ENCODE measurements around the gene SERP2.

SERP2 gene

GRCh38 chr13:44425815-44426078 lies 52.1 kb downstream of the SERP2 start (continued):
- no peak for TF ChIP-seq ZBTB10 (tag by site-specific recombination; IDR thresholded peaks at IDR 0.05)
- TF ChIP-seq TCF7L2 (IDR thresholded peaks at IDR 0.05; ENCODE audit: borderline replicate concordance, low read depth, low read length): no peak
- no peak for TF ChIP-seq ZNF843 (tag by site-specific recombination; IDR thresholded peaks at IDR 0.05)

DNA sequence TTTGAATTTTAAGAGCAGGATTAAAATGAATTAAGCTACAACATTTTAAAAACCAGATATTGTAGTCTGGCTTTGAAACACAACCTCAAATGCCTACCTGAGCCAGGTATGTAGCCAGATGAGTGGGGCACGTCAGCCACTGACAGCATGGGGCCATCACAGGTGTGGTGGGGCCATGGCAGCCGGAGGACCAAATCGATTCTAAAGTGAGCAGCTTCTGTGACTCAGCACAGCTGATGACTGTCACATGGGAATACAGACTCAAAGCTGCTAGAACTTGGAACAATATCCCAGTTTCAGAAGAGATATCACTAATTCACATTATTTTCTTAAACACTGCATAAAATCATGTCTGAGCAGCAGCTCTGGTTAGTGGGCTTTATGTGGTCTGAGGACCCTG lies 52.8 kb downstream of the SERP2 start:
- Histone ChIP-seq H3K36me3 (ENCODE audit: control insufficient read depth in 2 of 2, insufficient read depth in 1 of 2, low read length in 2 of 2) (no peaks in the 10 kb centered on the region), H3K27ac (ENCODE audit: extremely low read depth, low read depth, low read length) (no peak overlapping the region), H3K4me1 (ENCODE audit: control insufficient read depth, insufficient read depth, low read length) (no peaks in the 10 kb centered on the region), H3K4me3 (ENCODE audit: low read depth, low read length) (no peak overlapping the region), H3K9me3 (ENCODE audit: control insufficient read depth, insufficient read depth, low read depth, low read length) (no peaks in the 10 kb centered on the region)
- POLR2A ChIA-PET: interaction anchor here (0.5 to 0.8 kb wide), 2 partner anchors 11 to 57 kb away, joined by 3 to 4 read pairs; no protein-coding TSS in a partner anchor
- TF ChIP-seq ZNF670 (tag by site-specific recombination; IDR thresholded peaks at IDR 0.05; ENCODE audit: low read depth): no peak
- TF ChIP-seq KLF9 (tag by site-specific recombination; IDR thresholded peaks at IDR 0.05; ENCODE audit: low read depth): no peak
- TF ChIP-seq ZNF426 (tag by site-specific recombination; IDR thresholded peaks at IDR 0.05): no peak
- TF ChIP-seq ZNF223 (tag by site-specific recombination; IDR thresholded peaks at IDR 0.05): no peak
- no peak for TF ChIP-seq KLF7 (tag by site-specific recombination; IDR thresholded peaks at IDR 0.05; ENCODE audit: borderline replicate concordance)
- no peak for TF ChIP-seq ZFHX2 (tag by site-specific recombination; conservative IDR thresholded peaks at IDR 0.05)
- TF ChIP-seq SP3 (tag by site-specific recombination; IDR thresholded peaks at IDR 0.05): no peak
- TF ChIP-seq, protein P1, sequence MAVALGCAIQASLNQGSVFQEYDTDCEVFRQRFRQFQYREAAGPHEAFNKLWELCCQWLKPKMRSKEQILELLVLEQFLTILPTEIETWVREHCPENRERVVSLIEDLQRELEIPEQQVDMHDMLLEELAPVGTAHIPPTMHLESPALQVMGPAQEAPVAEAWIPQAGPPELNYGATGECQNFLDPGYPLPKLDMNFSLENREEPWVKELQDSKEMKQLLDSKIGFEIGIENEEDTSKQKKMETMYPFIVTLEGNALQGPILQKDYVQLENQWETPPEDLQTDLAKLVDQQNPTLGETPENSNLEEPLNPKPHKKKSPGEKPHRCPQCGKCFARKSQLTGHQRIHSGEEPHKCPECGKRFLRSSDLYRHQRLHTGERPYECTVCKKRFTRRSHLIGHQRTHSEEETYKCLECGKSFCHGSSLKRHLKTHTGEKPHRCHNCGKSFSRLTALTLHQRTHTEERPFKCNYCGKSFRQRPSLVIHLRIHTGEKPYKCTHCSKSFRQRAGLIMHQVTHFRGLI (tag by site-specific recombination; IDR thresholded peaks at IDR 0.05): no peak
- no peak for TF ChIP-seq ZNF660 (tag by site-specific recombination; IDR thresholded peaks at IDR 0.05)
- no peak for TF ChIP-seq ZNF677 (tag by site-specific recombination; IDR thresholded peaks at IDR 0.05)
- no peak for TF ChIP-seq ZNF354C (tag by site-specific recombination; IDR thresholded peaks at IDR 0.05; ENCODE audit: borderline replicate concordance, low read depth)
- TF ChIP-seq, protein P2, sequence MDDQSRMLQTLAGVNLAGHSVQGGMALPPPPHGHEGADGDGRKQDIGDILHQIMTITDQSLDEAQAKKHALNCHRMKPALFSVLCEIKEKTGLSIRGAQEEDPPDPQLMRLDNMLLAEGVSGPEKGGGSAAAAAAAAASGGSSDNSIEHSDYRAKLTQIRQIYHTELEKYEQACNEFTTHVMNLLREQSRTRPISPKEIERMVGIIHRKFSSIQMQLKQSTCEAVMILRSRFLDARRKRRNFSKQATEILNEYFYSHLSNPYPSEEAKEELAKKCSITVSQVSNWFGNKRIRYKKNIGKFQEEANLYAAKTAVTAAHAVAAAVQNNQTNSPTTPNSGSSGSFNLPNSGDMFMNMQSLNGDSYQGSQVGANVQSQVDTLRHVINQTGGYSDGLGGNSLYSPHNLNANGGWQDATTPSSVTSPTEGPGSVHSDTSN (CRISPR knock-in tag; IDR thresholded peaks at IDR 0.05): no peak
- no peak for TF ChIP-seq YY1 (tag by site-specific recombination; IDR thresholded peaks at IDR 0.05)
- CTCF ChIA-PET: no interaction called here

DNA sequence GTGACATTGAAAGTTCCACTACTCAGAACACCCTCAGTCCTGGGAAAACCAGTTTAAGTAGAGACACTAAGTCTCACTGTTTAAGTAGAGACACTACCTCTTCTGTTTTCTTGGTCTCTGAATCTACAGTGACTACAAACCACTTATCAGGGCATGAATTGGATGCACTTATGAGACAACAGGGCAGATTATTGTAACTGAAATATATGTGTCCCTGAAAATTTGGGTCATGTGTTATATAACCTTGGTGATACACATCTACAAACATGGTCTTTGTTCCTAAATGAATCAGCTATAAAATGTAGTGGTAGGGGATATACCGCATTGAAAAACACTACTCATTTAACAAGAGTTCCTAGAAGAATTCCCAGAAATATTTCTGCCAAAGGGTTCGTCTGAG lies 55.7 kb downstream of the SERP2 start:
- Histone ChIP-seq H3K4me3 (ENCODE audit: low read depth, low read length) (no peak overlapping the region), H3K36me3 (ENCODE audit: control insufficient read depth in 2 of 2, insufficient read depth in 1 of 2, low read length in 2 of 2) (peaks cover 0 to 19% of the 10 kb centered on the region in 2 experiments; a peak in 1 of 3 replicates), H3K4me1 (ENCODE audit: control insufficient read depth, insufficient read depth, low read length) (no peaks in the 10 kb centered on the region), H3K27ac (ENCODE audit: extremely low read depth, low read depth, low read length) (no peak overlapping the region), H3K9me3 (ENCODE audit: control insufficient read depth, insufficient read depth, low read depth, low read length) (no peaks in the 10 kb centered on the region)
- ChIA-PET CTCF (no interaction called here), POLR2A (no interaction called here)
- TF ChIP-seq ZBTB17 (tag by site-specific recombination; IDR thresholded peaks at IDR 0.05) (no peak), ZNF214 (tag by site-specific recombination; IDR thresholded peaks at IDR 0.05; ENCODE audit: borderline replicate concordance) (no peak), ZNF670 (tag by site-specific recombination; IDR thresholded peaks at IDR 0.05; ENCODE audit: low read depth) (no peak), ZBTB21 (tag by site-specific recombination; IDR thresholded peaks at IDR 0.05) (no peak), KLF9 (tag by site-specific recombination; IDR thresholded peaks at IDR 0.05; ENCODE audit: low read depth) (no peak), KLF8 (tag by site-specific recombination; IDR thresholded peaks at IDR 0.05) (no peak), ZNF266 (tag by site-specific recombination; IDR thresholded peaks at IDR 0.05; ENCODE audit: low read depth) (no peak), ZNF394 (tag by site-specific recombination; IDR thresholded peaks at IDR 0.05; ENCODE audit: borderline replicate concordance) (no peak), ZNF558 (tag by site-specific recombination; IDR thresholded peaks at IDR 0.05) (no peak), ZSCAN30 (tag by site-specific recombination; IDR thresholded peaks at IDR 0.05) (no peak), ZBTB20 (tag by site-specific recombination; IDR thresholded peaks at IDR 0.05) (no peak), ZNF658 (tag by site-specific recombination; IDR thresholded peaks at IDR 0.05) (no peak), ZNF768 (tag by site-specific recombination; IDR thresholded peaks at IDR 0.05) (no peak), HOXA7 (CRISPR knock-in tag; IDR thresholded peaks at IDR 0.05; ENCODE audit: borderline replicate concordance) (no peak), ZNF561 (tag by site-specific recombination; IDR thresholded peaks at IDR 0.05; ENCODE audit: borderline replicate concordance) (no peak)
- TF ChIP-seq, protein P3, sequence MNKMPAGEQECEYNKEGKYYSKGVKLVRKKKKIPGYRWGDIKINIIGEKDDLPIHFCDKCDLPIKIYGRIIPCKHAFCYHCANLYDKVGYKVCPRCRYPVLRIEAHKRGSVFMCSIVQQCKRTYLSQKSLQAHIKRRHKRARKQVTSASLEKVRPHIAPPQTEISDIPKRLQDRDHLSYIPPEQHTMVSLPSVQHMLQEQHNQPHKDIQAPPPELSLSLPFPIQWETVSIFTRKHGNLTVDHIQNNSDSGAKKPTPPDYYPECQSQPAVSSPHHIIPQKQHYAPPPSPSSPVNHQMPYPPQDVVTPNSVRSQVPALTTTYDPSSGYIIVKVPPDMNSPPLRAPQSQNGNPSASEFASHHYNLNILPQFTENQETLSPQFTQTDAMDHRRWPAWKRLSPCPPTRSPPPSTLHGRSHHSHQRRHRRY (tag by site-specific recombination; IDR thresholded peaks at IDR 0.05): no peak

Data from HEK293 (cell line).